Type B pancreatic cell (in vitro differentiated cells): ENCODE measurements around the gene SND1. TPM values are rescaled to one million over a fixed set of nuclear protein-coding genes. Genes with fewer than 3 reads are reported as not detected.

Experiments
- DNase-seq: peaks from one replicate; pipeline ENCODE4 v3.0.0; 2021; ENCODE audit warnings: mixed read lengths; ENCODE audit not compliant: unreplicated experiment; ENCODE audit errors: extremely low spot score
- H3K27ac Mint-ChIP-seq: 2 replicates; pipeline ENCODE4 v1.8.0; 2021; ENCODE audit warnings: mild to moderate bottlenecking, mixed read lengths
- H3K27me3 Mint-ChIP-seq: 2 replicates; pipeline ENCODE4 v1.8.0; 2021; ENCODE audit warnings: mixed read lengths
- H3K36me3 Mint-ChIP-seq: 2 replicates; pipeline ENCODE4 v1.8.0; 2021; ENCODE audit warnings: mixed read lengths
- H3K4me1 Mint-ChIP-seq: one replicate; pipeline ENCODE4 v1.8.0; 2021; ENCODE audit warnings: mixed read lengths; ENCODE audit not compliant: unreplicated experiment
- H3K4me3 Mint-ChIP-seq: 2 replicates; pipeline ENCODE4 v1.8.0; 2021; ENCODE audit warnings: mild to moderate bottlenecking, mixed read lengths
- H3K9me3 Mint-ChIP-seq: 2 replicates; pipeline ENCODE4 v1.8.0; 2021; ENCODE audit warnings: mixed read lengths
- CTCF ChIP-seq: fragments of 200-600 bp; sonication (generic); conservative IDR thresholded peaks from 2 replicates; pipeline ENCODE4 v1.5.0; 2021; ENCODE audit warnings: antibody characterized with exemption, mild to moderate bottlenecking
- total RNA-seq: library from RNA; stranded (reverse); gene quantifications from 2 replicates; pipeline ENCODE4 v1.2.1, GENCODE V29; 2021; ENCODE audit warnings: low replicate concordance

SND1 gene
- total RNA-seq, 1 donor from 2014 or later, result 199 TPM

DNA sequence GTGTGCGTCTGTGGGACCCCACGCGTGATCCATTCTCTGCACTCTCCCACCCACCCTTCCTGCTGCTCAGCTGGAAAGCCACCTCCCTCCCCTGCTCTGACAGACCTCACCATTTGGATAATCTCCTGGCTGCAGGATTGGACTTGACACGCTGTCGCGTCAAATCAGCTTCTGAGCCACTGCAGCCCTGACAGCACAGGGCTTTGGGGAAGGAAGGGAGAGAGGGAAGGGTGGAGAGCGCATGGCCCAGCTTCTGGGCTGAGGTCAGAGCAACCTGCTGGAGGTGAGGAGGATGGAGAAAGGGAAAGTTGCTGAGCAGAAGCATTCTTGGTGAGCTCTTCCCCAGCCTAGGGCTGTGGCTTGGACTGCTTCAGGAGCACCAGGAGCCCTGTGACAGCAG is 428.2 kb downstream of the SND1 start:
- Mint-ChIP-seq H3K36me3 (peaks cover 6% of the 10 kb centered on the region), H3K4me1 (peaks cover 13% of the 10 kb centered on the region), H3K9me3 (no peaks in the 10 kb centered on the region), H3K27ac (no peak overlapping the region), H3K4me3 (no peak overlapping the region), H3K27me3 (no peaks in the 10 kb centered on the region)
- no peak for TF ChIP-seq CTCF
- DNase-seq, result no peak

- H3K36me3 Mint-ChIP-seq, result peaks cover 6% of the 10 kb centered on the region
- no peak overlapping the region for H3K27ac Mint-ChIP-seq
- H3K4me3 Mint-ChIP-seq, result no peak overlapping the region
- H3K9me3 Mint-ChIP-seq, result no peaks in the 10 kb centered on the region
- DNase-seq, result no peak
- no peaks in the 10 kb centered on the region for H3K27me3 Mint-ChIP-seq
- TF ChIP-seq CTCF, result no peak
- peaks cover 17% of the 10 kb centered on the region for H3K4me1 Mint-ChIP-seq
Measured at GRCh38 chr7:128081351-128081750, 429.4 kb downstream of the SND1 start.

GRCh38 chr7:128081808-128082207 is 429.8 kb downstream of the SND1 start:
- H3K9me3 Mint-ChIP-seq, result no peaks in the 10 kb centered on the region
- H3K27ac Mint-ChIP-seq, result no peak overlapping the region
- no peak for TF ChIP-seq CTCF
- DNase-seq, result no peak
- no peak overlapping the region for H3K4me3 Mint-ChIP-seq
- H3K36me3 Mint-ChIP-seq, result peaks cover 6% of the 10 kb centered on the region
- H3K4me1 Mint-ChIP-seq, result peaks cover 17% of the 10 kb centered on the region
- H3K27me3 Mint-ChIP-seq, result no peaks in the 10 kb centered on the region

DNA sequence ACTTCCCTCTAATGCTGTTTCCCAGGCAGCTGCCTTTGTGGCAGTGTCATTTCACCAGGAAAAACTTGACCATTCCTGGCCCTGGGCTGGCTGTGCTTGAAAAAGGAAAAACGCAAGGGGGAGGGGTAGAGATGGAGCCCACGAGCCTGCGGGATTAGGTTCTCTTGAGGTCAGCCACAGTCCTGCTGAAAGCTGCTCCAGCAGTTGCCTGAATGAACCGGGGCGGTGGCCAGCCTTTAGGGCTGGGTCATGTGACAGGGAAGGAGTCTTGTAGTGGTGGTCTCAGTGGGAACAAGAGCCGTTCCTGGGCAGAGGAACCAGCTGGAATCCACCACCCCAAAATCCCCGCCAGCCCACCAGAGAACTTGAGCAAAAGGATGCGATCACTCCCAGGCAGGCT is 430.4 kb downstream of the SND1 start:
- Mint-ChIP-seq H3K27me3 (no peaks in the 10 kb centered on the region), H3K27ac (peak overlapping the region; percentile 66), H3K36me3 (peaks cover 12% of the 10 kb centered on the region), H3K4me1 (peaks cover 17% of the 10 kb centered on the region), H3K4me3 (no peak overlapping the region), H3K9me3 (no peaks in the 10 kb centered on the region)
- no peak for TF ChIP-seq CTCF
- no peak for DNase-seq

DNA sequence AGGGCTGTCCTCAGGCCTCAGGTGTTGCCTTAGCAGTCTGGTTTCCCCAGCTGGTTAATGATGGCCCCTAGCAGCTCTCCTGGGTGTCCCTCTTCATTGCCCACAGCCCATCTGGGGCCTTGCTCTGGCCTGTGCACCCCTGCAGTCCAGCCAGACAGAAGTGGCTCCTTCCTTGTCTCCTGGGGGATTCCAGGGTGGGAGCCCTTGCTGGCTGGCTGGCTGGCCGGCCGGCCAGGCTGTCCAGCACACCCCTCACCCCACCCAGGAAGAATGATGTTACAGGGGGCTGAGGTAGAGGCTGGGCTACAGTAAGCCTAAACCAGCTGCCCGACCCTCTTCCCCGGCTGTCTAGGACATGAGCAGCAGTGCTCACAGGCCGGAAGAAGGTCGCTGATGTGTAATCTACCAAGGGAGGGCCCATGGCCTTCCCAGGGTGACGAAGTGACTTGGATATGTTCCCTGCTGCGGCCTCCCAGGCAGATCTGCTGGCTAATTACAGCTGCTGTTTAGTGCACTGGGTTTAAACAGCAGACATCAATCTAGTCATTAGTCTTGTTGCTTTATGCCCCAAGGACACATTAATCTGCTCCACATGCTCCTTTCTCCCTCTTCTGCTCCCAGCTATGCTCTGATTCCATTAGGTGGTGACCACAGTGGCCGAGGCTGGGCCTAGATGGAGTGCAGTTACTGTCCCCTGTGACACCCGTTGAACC is 433.1 kb downstream of the SND1 start:
- no peak for TF ChIP-seq CTCF
- no peaks in the 10 kb centered on the region for H3K27me3 Mint-ChIP-seq
- H3K4me3 Mint-ChIP-seq, result peak overlapping the region; percentile 15
- peaks cover 17% of the 10 kb centered on the region for H3K4me1 Mint-ChIP-seq
- peak overlapping the region; percentile 25 for H3K27ac Mint-ChIP-seq
- DNase-seq, result no peak
- peaks cover 16% of the 10 kb centered on the region for H3K36me3 Mint-ChIP-seq
- H3K9me3 Mint-ChIP-seq, result no peaks in the 10 kb centered on the region
